HG03139 (cell line): ENCODE measurements around the gene UBAC2.
"Not testable (repeated sequence)": the region's sequence is repeated elsewhere in the genome, so short reads cannot be mapped to it uniquely, and the experiment has no call there.

Source experiments
- ATAC-seq: cut with Tn5 transposase; IDR thresholded peaks from one replicate; pipeline ENCODE4 v1.9.1; 2021; ENCODE audit not compliant: unreplicated experiment

Gene UBAC2

DNA sequence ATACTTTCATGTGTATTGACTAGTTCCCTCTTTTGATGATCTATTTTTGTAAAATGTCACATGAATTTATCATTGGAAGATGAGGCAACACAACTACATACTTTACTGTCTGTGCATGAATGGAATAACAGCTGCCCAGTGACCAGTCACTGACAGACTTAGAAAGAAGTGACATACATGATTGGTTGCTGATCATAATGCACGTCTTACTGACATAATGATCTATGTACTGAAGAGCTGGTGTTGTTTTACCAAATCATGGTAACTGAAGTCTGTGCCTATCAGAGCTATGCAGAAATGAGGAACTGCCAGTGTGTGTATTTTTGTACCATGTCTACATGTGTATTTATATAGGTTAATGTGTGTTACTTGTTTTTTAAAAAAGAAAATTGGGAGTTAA is 31.1 kb downstream of the UBAC2 start:
- no peak for ATAC-seq

DNA sequence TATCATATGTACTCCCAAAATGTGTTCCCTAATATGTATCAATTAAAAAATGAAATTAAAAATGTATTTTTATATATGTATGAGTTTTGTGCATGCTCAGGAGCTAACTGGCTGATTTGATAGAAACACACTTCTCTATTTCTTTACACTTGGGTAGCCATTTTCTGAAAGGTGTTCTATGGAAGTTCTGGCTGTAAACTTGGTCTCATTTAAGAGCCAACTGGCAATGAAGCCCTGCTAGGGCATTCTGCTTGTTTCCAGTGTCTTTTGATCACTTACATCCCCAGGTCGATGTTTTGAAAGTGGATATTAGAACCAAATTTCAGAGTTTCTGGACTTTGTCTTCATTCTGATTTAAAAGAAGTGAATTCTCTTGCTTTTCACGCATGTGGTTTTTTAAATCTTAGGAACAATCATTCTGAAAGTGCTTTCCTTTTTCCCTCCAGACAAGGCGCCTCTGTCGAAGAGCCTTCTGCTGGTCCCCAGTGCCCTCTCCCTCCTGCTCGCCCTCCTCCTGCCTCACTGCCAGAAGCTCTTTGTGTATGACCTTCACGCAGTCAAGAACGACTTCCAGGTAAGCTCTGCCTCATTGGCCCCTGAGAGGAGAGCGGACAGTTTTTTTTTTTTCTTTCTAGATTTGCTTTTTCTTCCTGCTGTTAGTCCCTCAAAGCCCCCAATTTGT is 37.5 kb downstream of the UBAC2 start:
- ATAC-seq: no peak

DNA sequence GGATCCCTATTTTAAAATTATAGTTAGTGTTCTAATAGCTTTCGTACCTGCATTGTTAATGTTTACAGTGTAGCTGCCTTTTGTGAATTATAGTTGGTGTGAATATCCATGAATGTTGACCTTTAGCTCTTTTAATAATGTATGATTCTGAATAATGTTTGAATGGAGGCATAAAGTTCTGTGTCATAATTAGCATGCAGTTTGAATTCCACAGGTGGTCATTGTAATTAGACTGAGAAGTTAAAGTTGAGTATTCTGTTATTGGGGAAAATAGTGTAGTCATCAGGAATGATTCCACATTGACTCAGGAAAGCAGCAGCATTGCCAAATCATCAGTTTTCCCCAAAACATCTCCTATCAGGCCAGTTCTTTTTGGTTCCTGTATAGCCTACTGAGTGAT is 45.4 kb downstream of the UBAC2 start:
- ATAC-seq: no peak

GRCh38 chr13:99249178-99249577 is 48.5 kb downstream of the UBAC2 start:
- not testable (repeated sequence) for ATAC-seq

DNA sequence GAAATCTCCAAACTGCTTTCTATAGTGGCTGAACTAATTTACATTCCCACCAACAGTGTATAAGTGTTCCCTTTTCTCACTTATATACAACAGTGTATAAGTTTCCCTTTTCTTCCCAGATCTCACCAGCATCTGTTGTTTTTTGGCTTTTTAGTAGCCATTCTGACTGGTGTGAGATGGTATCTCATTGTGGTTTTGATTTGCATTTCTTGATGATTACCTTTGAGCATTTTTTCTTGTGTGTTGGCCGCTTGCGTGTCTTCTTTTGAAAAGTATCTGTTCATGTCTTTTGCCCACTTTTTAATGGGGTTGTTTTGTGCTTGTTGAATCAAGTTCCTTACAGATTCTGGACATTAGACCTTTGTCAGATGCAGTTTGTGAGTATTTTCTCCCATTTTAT is 49.0 kb downstream of the UBAC2 start:
- not testable (repeated sequence) for ATAC-seq

DNA sequence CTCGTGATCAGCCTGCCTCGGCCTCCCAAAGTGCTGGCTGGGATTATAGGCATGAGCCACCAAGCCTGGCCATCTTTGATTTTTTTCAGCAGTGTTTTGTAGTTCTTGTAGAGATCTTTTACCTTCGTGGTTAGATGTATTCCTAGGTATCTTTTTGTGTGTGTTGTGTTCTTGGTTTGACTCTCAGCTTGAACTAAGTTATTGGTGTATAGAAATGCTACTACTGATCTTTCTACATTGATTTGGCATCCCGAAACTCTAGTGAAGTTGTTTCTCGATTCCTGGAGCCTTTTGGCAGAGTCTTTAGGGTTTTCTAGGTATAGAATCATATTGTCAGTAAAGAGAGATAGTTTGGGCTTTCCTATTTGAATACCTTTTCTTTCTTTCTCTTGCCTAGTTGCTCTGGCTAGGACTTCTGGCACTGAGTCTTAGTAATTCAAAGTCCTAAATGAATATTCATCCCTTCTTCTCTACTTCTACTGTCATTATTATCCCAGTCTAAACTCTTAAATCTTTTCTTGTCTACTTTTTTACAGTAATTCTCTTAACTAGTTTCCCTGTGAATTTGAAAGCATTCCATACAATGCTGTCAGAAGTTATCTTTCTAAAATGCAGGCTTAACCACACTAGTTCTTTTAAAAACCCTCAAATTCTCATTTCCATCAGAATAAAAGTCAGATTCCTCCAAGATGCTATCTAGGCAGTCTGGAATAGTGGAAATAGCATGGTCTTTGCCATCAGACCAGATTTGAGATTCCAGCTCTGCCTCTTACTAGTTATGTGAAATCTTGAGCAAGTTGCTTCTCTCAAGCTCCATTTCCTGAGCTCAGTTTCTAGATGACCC is 50.5 kb downstream of the UBAC2 start:
- ATAC-seq: no peak

- ATAC-seq: no peak
These were observed 51.3 kb downstream of the UBAC2 start for GRCh38 chr13:99251921-99252320.

GRCh38 chr13:99254830-99255229 is 54.2 kb downstream of the UBAC2 start:
- ATAC-seq: no peak

DNA sequence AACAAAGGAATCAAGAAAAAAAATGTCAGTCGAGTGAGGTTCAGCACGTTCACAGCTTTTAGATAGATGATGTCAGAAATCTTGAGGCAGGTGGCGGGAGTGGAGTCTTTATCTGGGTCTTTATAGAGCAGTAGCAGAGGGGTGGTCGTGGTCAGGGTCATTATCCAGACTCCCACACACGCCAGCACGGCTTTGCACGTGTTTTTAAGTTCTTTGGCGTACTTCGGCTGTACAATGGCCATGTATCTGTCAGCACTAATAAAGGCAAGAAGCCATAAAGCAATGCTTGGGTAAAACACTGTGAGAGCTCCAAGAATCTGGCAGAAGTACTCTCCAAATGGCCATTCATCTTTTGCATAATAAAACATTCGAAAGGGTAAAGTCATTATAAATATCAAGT is 54.6 kb downstream of the UBAC2 start:
- ATAC-seq: no peak

DNA sequence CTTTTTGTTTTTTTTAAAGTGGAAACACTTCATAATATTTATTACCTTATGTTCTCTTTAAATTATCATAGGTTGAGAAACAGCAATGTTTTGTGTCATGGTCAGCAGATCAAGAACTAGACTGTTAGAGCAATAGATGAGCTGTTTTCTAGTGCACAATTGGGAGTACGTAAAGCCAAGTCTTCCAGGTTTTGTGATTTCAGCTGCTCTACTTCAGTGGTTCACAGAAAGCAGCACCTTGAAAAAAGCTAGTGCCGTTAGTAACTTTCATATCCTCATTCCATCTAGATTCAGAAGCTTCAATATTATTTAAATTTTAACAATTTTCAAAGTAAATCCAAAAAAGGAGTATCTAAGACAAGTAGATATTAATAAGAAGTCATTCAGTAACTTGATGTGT is 55.6 kb downstream of the UBAC2 start:
- ATAC-seq: no peak

DNA sequence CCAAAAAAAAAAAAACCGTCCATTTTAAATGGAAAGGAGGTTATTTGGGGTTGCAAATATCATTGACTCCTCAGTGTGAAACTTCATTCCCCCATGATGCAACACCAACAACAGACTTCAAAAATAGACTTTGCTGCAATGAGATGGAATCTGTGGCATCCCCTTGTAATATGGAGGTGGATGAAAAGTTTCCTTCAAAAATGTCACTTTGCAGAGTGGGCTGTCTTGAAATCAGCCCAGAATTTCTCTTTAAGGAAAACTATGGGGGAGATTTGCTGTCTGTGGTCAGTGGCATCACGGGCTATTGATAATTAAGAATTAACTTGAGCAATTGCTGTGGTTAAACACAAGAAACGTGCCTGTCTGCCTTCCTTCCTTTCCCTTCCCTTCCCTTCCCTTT is 56.1 kb downstream of the UBAC2 start:
- no peak for ATAC-seq

DNA sequence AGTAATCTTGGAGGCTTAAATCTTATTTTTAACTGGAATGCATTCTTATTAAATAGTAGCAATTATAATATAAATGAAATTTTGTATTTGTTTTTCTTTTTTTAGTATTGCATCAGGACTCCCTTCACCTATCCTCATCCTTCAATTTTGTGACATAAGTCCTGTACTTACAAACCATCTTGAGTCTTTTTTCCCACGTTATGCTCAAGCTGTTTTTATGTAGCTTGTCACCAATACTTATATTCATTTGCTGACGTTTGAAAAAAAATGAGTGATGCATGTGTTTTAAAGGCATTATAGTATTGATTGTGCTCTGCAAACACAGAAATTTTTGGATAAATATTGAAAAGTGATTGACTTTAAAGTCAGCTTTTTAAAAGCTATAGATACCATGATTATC is 56.6 kb downstream of the UBAC2 start:
- no peak for ATAC-seq

DNA sequence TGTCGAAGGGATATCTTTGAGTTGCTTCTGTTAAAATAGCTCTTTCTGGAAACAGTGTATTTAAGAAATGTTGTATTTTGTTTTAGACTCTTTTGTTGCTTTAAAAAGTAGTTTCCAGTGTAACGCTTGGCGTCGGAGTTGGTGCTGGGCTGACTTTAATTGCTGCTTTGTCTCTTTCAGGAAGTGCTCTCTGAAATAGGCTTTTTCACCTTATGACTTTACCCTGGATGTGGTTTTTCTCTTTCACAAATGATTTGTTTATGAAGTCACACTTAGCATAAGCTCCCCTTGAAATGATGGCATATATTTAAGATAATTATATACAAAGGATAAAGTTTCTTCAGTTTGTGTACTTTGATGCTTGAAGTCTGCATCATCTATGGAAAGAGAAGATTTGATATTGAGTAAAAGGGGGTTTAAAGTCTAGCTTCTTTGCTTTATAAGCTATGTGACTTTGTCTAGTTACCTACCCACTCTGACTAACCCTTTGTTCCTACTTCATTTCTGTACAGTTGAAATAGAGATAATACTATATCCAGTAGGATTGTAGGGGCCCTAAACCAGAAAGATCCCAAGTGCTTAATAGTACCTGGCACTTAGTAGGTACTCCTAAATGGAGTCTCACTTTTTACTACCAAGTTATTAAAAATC is 57.7 kb downstream of the UBAC2 start, which contains the start of gene GPR18:
GPR18 (minus strand) TSS at position 170 of the 651 bp plus-strand sequence. CDS start 2,507 bp downstream, outside the sequence.
- ATAC-seq: peak; percentile 77

DNA sequence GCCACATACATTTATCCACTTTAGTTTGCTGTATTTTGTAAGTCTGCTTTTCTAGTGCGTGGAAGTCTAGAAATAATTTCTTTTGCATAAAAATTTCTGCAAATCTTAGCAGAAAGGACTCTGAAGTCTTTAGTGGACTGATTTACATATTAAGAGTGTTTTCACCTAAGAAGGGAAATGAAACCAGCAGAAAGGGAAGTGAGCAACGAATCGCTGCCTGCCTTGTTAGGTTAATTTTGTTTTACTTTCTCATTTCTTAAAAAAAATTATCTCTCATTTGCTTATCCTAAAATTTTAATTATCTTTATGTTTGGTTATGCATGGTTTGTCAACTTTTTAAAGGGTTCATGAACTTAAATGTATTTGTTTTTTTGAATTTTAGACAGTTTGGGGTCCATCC is 58.3 kb downstream of the UBAC2 start:
- peak; percentile 58 for ATAC-seq

DNA sequence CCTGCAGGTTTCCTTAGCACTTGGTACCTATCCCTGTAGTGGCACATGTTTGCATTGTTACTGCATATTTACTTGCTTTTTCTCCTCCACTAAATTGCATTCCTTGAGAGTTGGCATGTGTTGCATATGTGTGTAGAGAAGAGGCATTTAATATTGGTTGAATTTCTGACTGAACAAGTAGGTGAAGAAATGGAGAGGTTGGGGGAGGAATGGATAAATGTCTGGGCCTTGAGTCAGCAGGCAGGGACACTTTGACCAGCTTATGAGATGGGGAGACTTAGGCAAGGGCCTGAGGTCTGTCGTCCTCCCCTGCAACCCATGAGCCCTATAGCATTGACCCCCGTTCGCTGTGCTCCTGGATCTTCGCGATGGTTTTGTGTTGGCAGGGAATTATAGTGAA is 59.6 kb downstream of the UBAC2 start:
- no peak for ATAC-seq

DNA sequence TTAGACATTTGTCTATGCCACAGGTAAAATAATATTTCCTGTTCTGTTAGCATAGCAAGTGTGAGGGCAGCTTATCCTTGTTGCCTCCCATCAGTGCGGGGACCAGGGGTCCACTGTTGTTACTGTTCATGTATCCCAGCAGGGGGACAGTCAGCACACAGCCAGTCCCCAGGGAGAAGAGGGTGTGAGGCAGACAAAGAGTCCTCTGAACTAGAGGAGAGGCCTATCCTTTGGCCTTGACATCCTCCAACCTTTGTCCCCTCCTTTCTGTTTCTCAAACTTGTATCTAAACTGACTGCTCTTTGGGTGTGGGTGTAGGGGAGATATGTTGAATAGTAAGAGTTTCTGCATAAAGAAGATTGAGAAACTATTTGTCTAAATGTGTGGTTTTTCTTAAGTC is 60.4 kb downstream of the UBAC2 start:
- ATAC-seq: no peak

DNA sequence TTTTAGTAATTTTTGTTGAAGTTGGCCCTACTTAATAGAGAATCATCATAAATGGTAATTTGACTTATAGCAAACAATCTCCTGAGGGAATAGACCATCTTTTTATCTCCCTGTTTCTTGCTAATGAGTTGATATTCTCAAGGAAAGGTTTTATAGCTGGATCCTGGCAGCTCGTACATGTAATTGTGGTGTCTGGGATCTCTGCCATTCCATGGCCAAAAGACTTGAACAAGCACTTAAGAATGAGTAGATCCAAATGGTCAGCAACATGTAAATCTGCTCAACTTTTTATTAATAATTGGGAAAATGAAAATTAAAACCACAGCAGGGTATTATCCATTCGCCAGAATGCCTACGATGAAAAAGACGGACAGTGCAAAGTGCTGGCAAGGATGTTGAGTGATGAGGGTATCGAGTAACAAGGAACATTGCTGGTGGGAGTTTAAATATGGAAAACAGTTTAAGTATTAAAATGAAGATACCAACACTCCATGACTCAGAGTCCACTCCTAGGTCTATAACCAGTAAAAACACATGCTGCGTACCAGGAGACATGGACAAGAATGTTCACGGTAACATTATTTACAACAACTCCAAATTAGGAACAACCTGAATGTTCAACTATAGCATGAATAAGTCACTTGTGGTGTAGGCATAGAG is 62.6 kb downstream of the UBAC2 start:
- ATAC-seq: no peak

- ATAC-seq: no peak
These were observed 63.4 kb downstream of the UBAC2 start for GRCh38 chr13:99264051-99264450.

DNA sequence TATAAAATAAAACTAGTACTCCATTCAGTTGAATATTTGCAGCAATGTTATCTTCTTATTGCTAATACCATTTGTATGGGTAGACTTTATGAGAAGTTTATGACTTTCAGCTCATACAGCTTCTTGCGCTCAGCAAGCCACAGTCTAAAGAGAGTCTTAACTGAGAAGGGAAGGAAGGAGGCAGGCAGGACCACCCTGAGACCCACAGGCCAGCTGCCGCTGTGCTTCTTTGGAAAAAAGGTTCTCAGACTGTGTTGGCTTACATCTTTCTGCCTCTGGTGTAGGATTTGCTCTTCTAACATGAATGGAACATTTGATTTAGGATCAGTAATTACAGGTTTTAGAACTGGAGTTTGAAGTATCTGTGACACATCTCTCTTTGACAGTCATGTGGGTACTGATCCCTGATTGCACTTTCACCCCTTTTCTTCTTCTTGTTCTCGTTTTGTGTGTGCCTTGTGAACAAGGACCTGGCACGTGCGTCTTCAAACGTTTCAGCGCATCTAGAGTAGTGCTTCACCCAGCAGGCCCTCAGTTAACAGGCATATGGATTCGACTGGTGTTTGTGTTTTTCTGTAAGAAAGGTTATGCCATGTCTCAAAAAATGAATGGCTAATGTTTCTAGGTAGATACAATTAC is 64.6 kb downstream of the UBAC2 start:
- no peak for ATAC-seq

- no peak for ATAC-seq
These were observed 65.3 kb downstream of the UBAC2 start for GRCh38 chr13:99265821-99266426.
